Central memory CD8-positive, alpha-beta T cell (primary cell): ENCODE results near the gene KRT77.
"Not testable (repeated sequence)": the region's sequence is repeated elsewhere in the genome, so short reads cannot be mapped to it uniquely, and the experiment has no call there.

Experiments
- ATAC-seq: fragments of 150-1000 bp; cut with Tn5 transposase; replicated peaks from 2 replicates; pipeline ENCODE4 v1.10.0; 2022; ENCODE audit warnings: mild to moderate bottlenecking, moderate FRiP score, moderate number of reproducible peaks; ENCODE audit not compliant: poor library complexity, severe bottlenecking; ENCODE audit errors: extremely low read depth
- DNase-seq, 2 donors: peaks; one replicate each; pipeline ENCODE4 v3.0.0; 2021; ENCODE audit warnings: low spot score in 2 of 2
- H3K27ac Mint-ChIP-seq: one replicate; pipeline ENCODE4 v1.8.0; 2022; ENCODE audit warnings: low read depth, mild to moderate bottlenecking, moderate library complexity, mixed read lengths
- H3K27me3 Mint-ChIP-seq: one replicate; pipeline ENCODE4 v1.8.0; 2022; ENCODE audit warnings: mixed read lengths
- H3K36me3 Mint-ChIP-seq: one replicate; pipeline ENCODE4 v1.8.0; 2022; ENCODE audit warnings: mild to moderate bottlenecking, moderate library complexity, mixed read lengths; ENCODE audit not compliant: insufficient read depth
- H3K4me1 Mint-ChIP-seq: one replicate; pipeline ENCODE4 v1.8.0; 2022; ENCODE audit warnings: mixed read lengths
- H3K4me3 Mint-ChIP-seq: one replicate; pipeline ENCODE4 v1.8.0; 2022; ENCODE audit warnings: mild to moderate bottlenecking, moderate library complexity, mixed read lengths
- H3K9me3 Mint-ChIP-seq: one replicate; pipeline ENCODE4 v1.8.0; 2022; ENCODE audit warnings: mixed read lengths

Gene KRT77

DNA sequence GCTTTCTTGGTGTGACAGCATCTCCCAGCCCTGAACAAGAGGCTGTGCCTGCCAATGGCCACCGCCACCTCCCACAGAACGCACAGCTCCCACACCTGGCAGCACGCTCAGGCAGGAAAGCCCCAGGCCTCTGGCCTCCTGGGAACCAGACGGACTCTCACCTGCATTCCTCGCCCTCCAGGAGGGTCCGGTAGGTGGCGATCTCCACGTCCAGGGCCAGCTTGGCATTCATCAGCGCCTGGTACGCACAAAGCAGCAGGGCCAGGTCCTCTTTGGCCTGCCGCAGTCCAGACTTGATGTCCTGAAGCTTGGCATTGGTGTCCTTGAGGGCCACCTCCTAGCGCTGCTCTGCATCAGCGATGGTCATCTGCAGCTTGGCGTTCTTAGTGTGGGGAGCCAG lies 12.1 kb upstream of the KRT77 start:
- no peak overlapping the region for H3K27ac Mint-ChIP-seq
- ATAC-seq (no peak), DNase-seq (no peak)
- peaks cover 14% of the 10 kb centered on the region for H3K4me1 Mint-ChIP-seq
- H3K27me3 Mint-ChIP-seq, result peaks cover 55% of the 10 kb centered on the region
- H3K9me3 Mint-ChIP-seq, result no peaks in the 10 kb centered on the region
- H3K36me3 Mint-ChIP-seq, result no peaks in the 10 kb centered on the region
- peak overlapping the region; percentile 55 for H3K4me3 Mint-ChIP-seq

DNA sequence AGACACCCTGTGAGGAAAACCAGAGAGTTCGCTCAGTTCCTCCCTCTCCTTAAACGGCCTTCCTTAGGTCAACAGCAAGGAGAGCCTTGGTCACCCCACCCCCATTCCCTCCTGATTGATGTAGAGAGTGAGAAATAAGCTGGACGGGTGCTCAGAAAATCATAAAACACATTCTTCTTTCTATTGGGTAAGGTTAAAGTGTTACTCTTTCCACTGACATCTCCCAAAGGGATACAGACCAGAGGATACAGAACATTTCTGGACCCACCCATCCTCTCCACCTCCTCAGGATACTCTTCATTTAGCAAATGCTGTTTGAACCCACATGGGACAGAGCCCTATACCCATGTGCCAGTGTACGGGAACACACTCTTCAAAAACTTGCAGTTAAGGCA lies 11.6 kb upstream of the KRT77 start:
- peaks cover 14% of the 10 kb centered on the region for H3K4me1 Mint-ChIP-seq
- H3K4me3 Mint-ChIP-seq, result peak overlapping the region; percentile 55
- DNase-seq, result no peak
- H3K36me3 Mint-ChIP-seq, result no peaks in the 10 kb centered on the region
- no peak for ATAC-seq
- no peak overlapping the region for H3K27ac Mint-ChIP-seq
- no peaks in the 10 kb centered on the region for H3K9me3 Mint-ChIP-seq
- H3K27me3 Mint-ChIP-seq, result peaks cover 55% of the 10 kb centered on the region

DNA sequence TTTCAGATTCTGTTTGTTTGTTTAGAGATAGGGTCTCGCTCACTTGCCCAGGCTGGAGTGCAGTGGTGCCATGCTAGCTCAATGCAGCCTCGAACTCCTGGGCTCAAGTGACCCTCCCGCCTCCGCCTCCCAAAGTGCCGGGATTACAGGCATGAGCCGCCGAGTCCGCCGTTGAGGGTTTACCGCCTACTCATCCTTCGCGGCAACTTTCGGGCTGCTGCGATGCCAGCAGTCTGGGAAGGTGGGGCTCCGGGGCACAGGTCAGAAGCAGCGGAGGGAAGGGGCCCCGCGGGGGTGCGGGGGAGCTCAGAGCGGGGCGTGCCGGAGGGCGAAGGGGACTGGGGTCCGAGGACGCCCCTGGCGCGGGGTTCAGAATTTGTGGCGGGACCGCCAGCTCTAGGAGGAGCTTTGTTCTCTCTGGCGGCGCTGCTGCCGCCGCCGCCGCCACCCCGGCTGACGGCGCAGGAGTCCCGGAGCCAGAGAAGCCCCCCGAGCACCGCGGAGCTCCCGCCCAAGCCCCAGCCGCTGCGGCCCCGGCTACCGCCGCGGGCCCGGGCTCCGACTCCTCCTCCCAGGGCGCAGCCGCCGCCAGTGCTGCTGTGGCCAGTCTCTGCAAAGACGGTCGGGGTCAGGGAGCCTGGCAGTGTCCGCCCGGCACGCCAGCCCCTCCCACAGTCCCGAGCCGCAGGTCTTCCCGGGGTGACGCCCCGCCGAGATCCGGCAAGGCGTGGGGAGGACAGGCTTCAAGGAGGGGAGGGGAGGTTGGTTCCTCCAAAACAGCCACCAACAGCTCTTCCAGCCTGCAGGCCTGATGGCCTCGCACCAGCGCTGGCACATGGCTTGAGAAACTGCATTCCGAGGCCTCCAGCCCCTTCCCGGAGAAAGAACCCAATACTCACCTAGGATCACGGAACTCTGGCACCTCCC lies 10.9 kb upstream of the KRT77 start:
- DNase-seq (no peak), ATAC-seq (peak; percentile 36)
- Mint-ChIP-seq H3K27me3 (peaks cover 55% of the 10 kb centered on the region), H3K4me3 (peak overlapping the region; percentile 56), H3K9me3 (no peaks in the 10 kb centered on the region), H3K4me1 (peaks cover 14% of the 10 kb centered on the region), H3K27ac (no peak overlapping the region), H3K36me3 (no peaks in the 10 kb centered on the region)

DNA sequence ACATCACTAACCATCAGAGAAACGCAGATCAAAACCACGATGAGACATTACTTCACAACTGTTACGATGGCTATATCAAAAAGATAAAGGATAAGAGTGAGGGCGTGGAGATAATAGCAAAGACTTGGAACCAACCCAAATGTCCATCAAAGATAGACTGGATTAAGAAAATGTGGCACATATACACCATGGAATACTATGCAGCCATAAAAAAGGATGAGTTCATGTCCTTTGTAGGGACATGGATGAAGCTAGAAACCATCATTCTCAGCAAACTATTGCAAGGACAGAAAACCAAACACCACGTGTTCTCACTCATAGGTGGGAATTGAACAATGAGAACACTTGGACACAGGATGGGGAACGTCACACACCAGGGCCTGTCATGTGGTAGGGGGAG lies 8.8 kb upstream of the KRT77 start:
- H3K4me1 Mint-ChIP-seq, result peaks cover 14% of the 10 kb centered on the region
- H3K9me3 Mint-ChIP-seq, H3K4me3 Mint-ChIP-seq, DNase-seq, ATAC-seq, H3K36me3 Mint-ChIP-seq, H3K27ac Mint-ChIP-seq: not testable (repeated sequence)
- peaks cover 55% of the 10 kb centered on the region for H3K27me3 Mint-ChIP-seq

GRCh38 chr12:52710730-52711129 lies 7.4 kb upstream of the KRT77 start:
- DNase-seq, result no peak
- H3K9me3 Mint-ChIP-seq, result no peaks in the 10 kb centered on the region
- H3K36me3 Mint-ChIP-seq, result no peaks in the 10 kb centered on the region
- no peak overlapping the region for H3K27ac Mint-ChIP-seq
- H3K27me3 Mint-ChIP-seq, result peaks cover 42% of the 10 kb centered on the region
- no peak overlapping the region for H3K4me3 Mint-ChIP-seq
- peaks cover 14% of the 10 kb centered on the region for H3K4me1 Mint-ChIP-seq
- no peak for ATAC-seq

GRCh38 chr12:52708010-52708409 lies 4.7 kb upstream of the KRT77 start:
- H3K4me1 Mint-ChIP-seq, result no peaks in the 10 kb centered on the region
- DNase-seq (no peak), ATAC-seq (no peak)
- H3K27ac Mint-ChIP-seq, result no peak overlapping the region
- peaks cover 17% of the 10 kb centered on the region for H3K27me3 Mint-ChIP-seq
- no peaks in the 10 kb centered on the region for H3K9me3 Mint-ChIP-seq
- H3K4me3 Mint-ChIP-seq, result no peak overlapping the region
- no peaks in the 10 kb centered on the region for H3K36me3 Mint-ChIP-seq

GRCh38 chr12:52704464-52704863 lies 1.1 kb upstream of the KRT77 start:
- no peak overlapping the region for H3K27ac Mint-ChIP-seq
- no peak overlapping the region for H3K4me3 Mint-ChIP-seq
- H3K4me1 Mint-ChIP-seq, result no peaks in the 10 kb centered on the region
- ATAC-seq (no peak), DNase-seq (no peak)
- H3K36me3 Mint-ChIP-seq, result peaks cover 2% of the 10 kb centered on the region
- H3K27me3 Mint-ChIP-seq, result peaks cover 31% of the 10 kb centered on the region
- H3K9me3 Mint-ChIP-seq, result no peaks in the 10 kb centered on the region

- H3K4me3 Mint-ChIP-seq, result no peak overlapping the region
- H3K36me3 Mint-ChIP-seq, result peaks cover 2% of the 10 kb centered on the region
- no peak overlapping the region for H3K27ac Mint-ChIP-seq
- ATAC-seq (no peak), DNase-seq (no peak)
- no peaks in the 10 kb centered on the region for H3K9me3 Mint-ChIP-seq
- no peaks in the 10 kb centered on the region for H3K4me1 Mint-ChIP-seq
- H3K27me3 Mint-ChIP-seq, result peaks cover 31% of the 10 kb centered on the region
These were observed 554 bp upstream of the KRT77 start for GRCh38 chr12:52703878-52704277.

DNA sequence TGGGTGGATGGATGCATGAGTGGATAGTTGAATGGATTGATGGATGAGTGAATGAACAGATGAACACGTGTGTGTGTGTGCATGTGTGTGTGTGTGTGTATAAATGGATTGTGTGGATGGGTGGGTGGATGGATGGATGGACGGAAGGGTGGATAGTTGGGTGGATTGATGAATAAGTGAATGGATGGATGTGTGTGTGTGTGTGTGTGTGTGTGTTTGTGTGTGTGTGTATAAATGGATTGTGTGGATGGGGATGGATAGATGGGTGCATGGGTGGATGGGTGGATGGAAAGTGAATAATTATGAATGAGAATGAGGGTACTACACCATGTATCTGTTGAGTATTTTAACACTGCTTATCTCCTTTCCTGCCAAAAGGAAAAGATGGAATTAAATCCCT lies 986 bp downstream of the KRT77 start:
- Mint-ChIP-seq H3K36me3 (peaks cover 2% of the 10 kb centered on the region), H3K27ac (no peak overlapping the region), H3K4me3 (no peak overlapping the region), H3K27me3 (peaks cover 31% of the 10 kb centered on the region), H3K9me3 (no peaks in the 10 kb centered on the region), H3K4me1 (no peaks in the 10 kb centered on the region)
- DNase-seq, result no peak
- ATAC-seq, result no peak

- ATAC-seq (no peak), DNase-seq (no peak)
- Mint-ChIP-seq H3K27me3 (peaks cover 31% of the 10 kb centered on the region), H3K4me1 (no peaks in the 10 kb centered on the region), H3K9me3 (no peaks in the 10 kb centered on the region), H3K4me3 (no peak overlapping the region), H3K36me3 (peaks cover 2% of the 10 kb centered on the region), H3K27ac (no peak overlapping the region)
These were observed 2.0 kb downstream of the KRT77 start for GRCh38 chr12:52701281-52701680.

- no peaks in the 10 kb centered on the region for H3K4me1 Mint-ChIP-seq
- ATAC-seq (no peak), DNase-seq (no peak)
- no peak overlapping the region for H3K27ac Mint-ChIP-seq
- peaks cover 31% of the 10 kb centered on the region for H3K27me3 Mint-ChIP-seq
- H3K36me3 Mint-ChIP-seq, result peaks cover 2% of the 10 kb centered on the region
- no peak overlapping the region for H3K4me3 Mint-ChIP-seq
- H3K9me3 Mint-ChIP-seq, result no peaks in the 10 kb centered on the region
These were observed 3.4 kb downstream of the KRT77 start for GRCh38 chr12:52699960-52700359.

DNA sequence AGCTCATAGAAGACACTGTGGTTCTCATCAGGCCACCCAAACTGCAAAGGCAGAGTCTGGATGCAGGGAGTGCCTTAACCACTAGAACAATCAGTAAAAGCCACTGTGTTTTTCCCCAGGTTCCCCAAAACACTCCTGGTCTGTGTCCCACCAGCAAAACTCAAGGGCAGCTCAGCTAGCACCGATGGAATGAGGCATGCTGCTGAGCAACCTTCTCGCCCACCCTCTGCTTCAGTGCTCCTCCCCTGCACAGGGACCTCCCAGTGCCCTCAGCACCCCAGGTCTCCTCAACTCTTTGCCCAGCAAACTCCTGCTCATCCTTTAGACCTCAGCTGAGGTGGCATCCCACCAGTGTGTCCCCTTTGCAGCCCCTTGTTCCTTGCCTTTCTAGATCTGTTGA lies 4.0 kb downstream of the KRT77 start:
- Mint-ChIP-seq H3K9me3 (no peaks in the 10 kb centered on the region), H3K27ac (no peak overlapping the region), H3K4me3 (no peak overlapping the region), H3K4me1 (no peaks in the 10 kb centered on the region), H3K27me3 (peaks cover 31% of the 10 kb centered on the region), H3K36me3 (peaks cover 2% of the 10 kb centered on the region)
- no peak for DNase-seq
- no peak for ATAC-seq

DNA sequence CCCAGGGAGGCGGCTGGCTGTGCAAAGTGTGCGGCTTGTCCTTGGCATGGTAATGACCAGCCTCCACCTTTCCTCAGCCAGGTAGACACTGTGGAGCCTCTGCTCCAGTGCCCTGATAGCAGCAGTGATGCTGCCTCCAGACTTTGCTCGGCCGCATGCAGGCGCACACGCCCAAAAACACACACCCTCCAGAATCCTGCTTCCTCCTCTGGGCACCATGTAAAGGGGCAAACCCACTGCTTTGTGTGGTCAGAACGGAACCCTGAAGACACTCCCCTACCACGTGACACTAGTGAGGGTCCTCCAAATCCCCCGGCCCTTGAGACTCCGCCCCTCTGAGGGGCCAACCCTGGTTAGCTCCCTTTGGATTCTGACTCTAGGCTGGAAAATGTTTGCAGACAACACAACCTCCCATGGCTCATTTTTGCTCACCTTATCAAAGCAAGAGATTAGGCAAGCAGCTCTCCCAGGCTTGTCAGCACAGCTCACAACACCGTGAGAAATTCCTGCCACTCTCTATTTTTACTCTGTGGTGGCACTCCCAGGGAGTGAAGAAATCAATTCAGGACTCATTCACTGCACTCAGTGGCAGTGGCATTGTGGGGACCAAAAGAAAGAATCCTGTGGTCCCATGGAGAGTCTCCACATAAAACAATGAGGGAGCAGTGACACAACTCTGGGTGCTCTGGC lies 4.5 kb downstream of the KRT77 start:
- ATAC-seq, result no peak
- no peaks in the 10 kb centered on the region for H3K9me3 Mint-ChIP-seq
- H3K27ac Mint-ChIP-seq, result no peak overlapping the region

More for the DNA sequence above, 4.5 kb downstream of the KRT77 start:
- H3K4me3 Mint-ChIP-seq, result no peak overlapping the region
- H3K27me3 Mint-ChIP-seq, result peaks cover 31% of the 10 kb centered on the region
- peaks cover 2% of the 10 kb centered on the region for H3K36me3 Mint-ChIP-seq
- no peak for DNase-seq
- no peaks in the 10 kb centered on the region for H3K4me1 Mint-ChIP-seq
